Keratinocyte (primary cell): Measurements from ENCODE around the gene CDH12. TPM values are rescaled to one million over a fixed set of nuclear protein-coding genes. Genes with fewer than 3 reads are reported as not detected.

ENCODE experiments used
- DNase-seq: peaks from one replicate; pipeline ENCODE4 v3.0.0-alpha.2; 2011; ENCODE audit warnings: low read depth, missing footprints, low spot score
- FAIRE-seq: peaks from 2 replicates; lab custom pipeline; 2011; peaks lifted over from hg19 to GRCh38; lab: Jason Lieb, UNC
- H2AFZ ChIP-seq: 2 replicates; pipeline ENCODE4 v1.6.0; 2012; ENCODE audit warnings: low read length, control low read depth, inconsistent platforms; ENCODE audit not compliant: control insufficient read depth
- H3K27ac ChIP-seq: 2 replicates; pipeline ENCODE4 v1.5.1; 2011; ENCODE audit warnings: low read length; ENCODE audit not compliant: control insufficient read depth, insufficient read depth
- H3K27me3 ChIP-seq: 3 replicates; pipeline ENCODE4 v1.6.0; 2011; ENCODE audit warnings: low read length; ENCODE audit not compliant: control insufficient read depth, insufficient read depth; ENCODE audit errors: extremely low read depth
- H3K36me3 ChIP-seq, 2 experiments: 2 replicates in 1 of 2; 3 replicates in 1 of 2; pipeline ENCODE4 v1.5.1; 2011; ENCODE audit warnings: low read length in 2 of 2, mild to moderate bottlenecking in 1 of 2; ENCODE audit not compliant: control insufficient read depth in 2 of 2, insufficient read depth in 2 of 2; ENCODE audit errors: extremely low read depth in 1 of 2
- H3K4me1 ChIP-seq: 3 replicates; pipeline ENCODE4 v1.5.1; 2011; ENCODE audit warnings: low read length; ENCODE audit not compliant: control insufficient read depth, insufficient read depth; ENCODE audit errors: extremely low read depth
- H3K4me2 ChIP-seq: 3 replicates; pipeline ENCODE4 v1.6.0; 2011; ENCODE audit warnings: low read depth, low read length; ENCODE audit not compliant: control insufficient read depth, insufficient read depth; ENCODE audit errors: extremely low read depth
- H3K4me3 ChIP-seq, 3 experiments: fragments of 200-600 bp in 1 of 3; sonication (generic) in 1 of 3; 2 replicates in 2 of 3; 3 replicates in 1 of 3; pipeline ENCODE4 v1.5.1; 2011 to 2016; ENCODE audit warnings: low read length in 3 of 3, mild to moderate bottlenecking in 3 of 3, control low read depth in 2 of 3, inconsistent platforms in 1 of 3, low read depth in 1 of 3, mixed read lengths in 1 of 3, mixed run types in 1 of 3, moderate library complexity in 1 of 3; ENCODE audit not compliant: control insufficient read depth in 2 of 3, insufficient read depth in 2 of 3; ENCODE audit errors: extremely low read depth in 1 of 3
- H3K79me2 ChIP-seq: 2 replicates; pipeline ENCODE4 v1.6.0; 2012; ENCODE audit warnings: low read length; ENCODE audit not compliant: control insufficient read depth, insufficient read depth
- H3K9ac ChIP-seq: 3 replicates; pipeline ENCODE4 v1.6.0; 2011; ENCODE audit warnings: low read length; ENCODE audit not compliant: control insufficient read depth, insufficient read depth; ENCODE audit errors: extremely low read depth
- H3K9me1 ChIP-seq: 3 replicates; pipeline ENCODE4 v1.6.0; 2011; ENCODE audit warnings: low read length; ENCODE audit not compliant: control insufficient read depth, insufficient read depth; ENCODE audit errors: extremely low read depth
- H3K9me3 ChIP-seq: 2 replicates; pipeline ENCODE4 v1.5.1; 2012; ENCODE audit warnings: low read depth, low read length; ENCODE audit not compliant: control insufficient read depth
- H4K20me1 ChIP-seq: 3 replicates; pipeline ENCODE4 v1.6.0; 2011; ENCODE audit warnings: low read length; ENCODE audit not compliant: control insufficient read depth, insufficient read depth; ENCODE audit errors: extremely low read depth
- CTCF ChIP-seq, 3 experiments: IDR thresholded peaks in 1 of 3; conservative IDR thresholded peaks in 1 of 3; optimal IDR thresholded peaks in 1 of 3; 2 replicates in 2 of 3; 3 replicates in 1 of 3; pipeline versions ENCODE3 to v1.5.1; 2011; ENCODE audit warnings: low read length in 3 of 3, mild to moderate bottlenecking in 3 of 3, moderate library complexity in 2 of 3, control low read depth in 1 of 3, inconsistent platforms in 1 of 3; ENCODE audit not compliant: insufficient read depth in 2 of 3; ENCODE audit errors: extremely low read depth in 1 of 3
- EZH2 ChIP-seq: IDR thresholded peaks from one replicate; pipeline ENCODE4 v1.6.1; 2012; ENCODE audit warnings: inconsistent platforms, mild to moderate bottlenecking, low read length, moderate library complexity
- dilution Hi-C: fragments of 300-500 bp; cut with MboI; formaldehyde crosslinking; loops from one replicate; pipeline ENCODE4 v1.7.0; 2020; ENCODE audit warnings: low sequenced_read_pairs; ENCODE audit not compliant: extremely low pct_ligation_motif_present
- polyA plus RNA-seq, 5 experiments: library from polyadenylated mRNA; depleted of rRNA in 3 of 5; stranded (reverse) in 3 of 5; stranded (forward) in 1 of 5; unstranded in 1 of 5; fragments of >200 nt; gene quantifications; 1 replicate in 1 of 5; 2 replicates in 3 of 5; 3 replicates in 1 of 5; pipeline versions ENCODE4 v1.2.1 to v1.2.3, GENCODE V29; 2011 to 2012; ENCODE audit warnings: missing spikeins in 2 of 5, low read depth in 1 of 5, low replicate concordance in 1 of 5

The CDH12 gene
- polyA plus RNA-seq, 1 donor (not counting 4 experiments of a cell fraction or from before 2014, with no cell fraction given) = not detected

GRCh38 chr5:22070186-22070728 is 782.9 kb downstream of the CDH12 start:
- no peak overlapping the region for H3K27ac ChIP-seq
- H3K4me2 ChIP-seq = no peak overlapping the region
- no peaks in the 10 kb centered on the region for H3K36me3 ChIP-seq
- dilution Hi-C loops = no loop called here
- H3K9me1 ChIP-seq = no peaks in the 10 kb centered on the region
- no peak overlapping the region for H2AFZ ChIP-seq
- H4K20me1 ChIP-seq = no peaks in the 10 kb centered on the region
- no peaks in the 10 kb centered on the region for H3K27me3 ChIP-seq
- no peaks in the 10 kb centered on the region for H3K79me2 ChIP-seq
- no peak for TF ChIP-seq CTCF (optimal IDR thresholded peaks at IDR 0.05 in 1 of 3, IDR thresholded peaks at IDR 0.05 in 1 of 3, conservative IDR thresholded peaks at IDR 0.05 in 1 of 3; ENCODE audit: extremely low read depth in 1 of 3, insufficient read depth in 2 of 3, low read length in 3 of 3)
- no peak for TF ChIP-seq EZH2
- H3K4me3 ChIP-seq = no peak overlapping the region
- FAIRE-seq = no peak
- no peak for DNase-seq
- H3K9ac ChIP-seq = no peak overlapping the region
- no peaks in the 10 kb centered on the region for H3K9me3 ChIP-seq
- no peaks in the 10 kb centered on the region for H3K4me1 ChIP-seq

- TF ChIP-seq CTCF (optimal IDR thresholded peaks at IDR 0.05 in 1 of 3, IDR thresholded peaks at IDR 0.05 in 1 of 3, conservative IDR thresholded peaks at IDR 0.05 in 1 of 3; ENCODE audit: extremely low read depth in 1 of 3, insufficient read depth in 2 of 3, low read length in 3 of 3) (no peak), EZH2 (no peak)
- dilution Hi-C loops = no loop called here
- no peaks in the 10 kb centered on the region for H3K79me2 ChIP-seq
- H3K4me2 ChIP-seq = no peak overlapping the region
- no peak overlapping the region for H3K27ac ChIP-seq
- FAIRE-seq (no peak), DNase-seq (no peak)
- H3K36me3 ChIP-seq = no peaks in the 10 kb centered on the region
- no peaks in the 10 kb centered on the region for H3K9me3 ChIP-seq
- no peak overlapping the region for H3K4me3 ChIP-seq
- no peaks in the 10 kb centered on the region for H4K20me1 ChIP-seq
- no peak overlapping the region for H2AFZ ChIP-seq
- no peaks in the 10 kb centered on the region for H3K27me3 ChIP-seq
- no peaks in the 10 kb centered on the region for H3K9me1 ChIP-seq
- H3K4me1 ChIP-seq = no peaks in the 10 kb centered on the region
- H3K9ac ChIP-seq = no peak overlapping the region
Observed at GRCh38 chr5:22063717-22064116, 789.4 kb downstream of the CDH12 start.
